PFSK-1 (cell line): ENCODE data around the gene ZNF318.

Source experiments
- FOXP2 ChIP-seq: optimal IDR thresholded peaks from 2 replicates; pipeline ENCODE3; 2011; ENCODE audit warnings: borderline replicate concordance, control low read depth, inconsistent platforms; ENCODE audit not compliant: insufficient read depth; ENCODE audit errors: extremely low read length, extremely low read depth
- POLR2AphosphoS5 ChIP-seq: IDR thresholded peaks from 2 replicates; pipeline ENCODE4 v1.6.1; 2012; ENCODE audit warnings: low read depth, mild to moderate bottlenecking, control low read depth, low read length, moderate library complexity
- SIN3A ChIP-seq: IDR thresholded peaks from 2 replicates; pipeline ENCODE4 v1.6.1; 2012; ENCODE audit warnings: mild to moderate bottlenecking, low read length, moderate library complexity, borderline replicate concordance; ENCODE audit not compliant: insufficient read depth
- TAF1 ChIP-seq: IDR thresholded peaks from 2 replicates; pipeline ENCODE4 v1.6.1; 2012; ENCODE audit warnings: low read length, control low read depth, borderline replicate concordance; ENCODE audit not compliant: insufficient read depth
- TF ChIP-seq, protein P1 (sequence below), 2 experiments: IDR thresholded peaks; 2 replicates each; pipeline versions ENCODE4 v1.6.1 to v1.8.0; 2011 to 2012; ENCODE audit warnings: low read depth in 2 of 2, low read length in 2 of 2, control low read depth in 1 of 2, inconsistent platforms in 1 of 2, mild to moderate bottlenecking in 1 of 2, moderate library complexity in 1 of 2; ENCODE audit not compliant: insufficient read depth in 1 of 2

The ZNF318 gene

DNA sequence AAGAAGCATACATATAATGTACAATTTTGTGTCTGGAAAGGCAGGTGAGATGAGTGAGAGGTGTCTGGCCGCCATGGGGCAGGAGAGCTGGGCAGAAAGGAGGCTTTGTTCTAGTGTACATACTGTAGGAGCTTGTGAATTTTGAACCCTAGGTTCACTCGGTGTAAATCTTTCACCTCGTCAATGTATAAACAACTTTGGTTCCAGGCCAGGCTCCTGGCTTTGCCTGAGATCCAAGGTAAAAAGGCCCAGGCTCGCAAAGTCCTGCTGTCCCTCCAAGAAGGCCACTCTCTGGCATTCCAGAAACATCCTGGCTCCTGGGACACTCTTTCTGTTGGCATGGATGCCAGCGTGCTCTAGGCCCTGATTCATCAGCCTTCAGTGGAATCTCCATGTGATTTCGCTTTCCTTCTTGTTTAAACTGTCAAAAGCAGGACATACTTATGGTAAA lies 78.5 kb downstream of the ZNF318 start:
- TF ChIP-seq SIN3A (no peak), FOXP2 (no peak), TAF1 (no peak), POLR2AphosphoS5 (no peak)
- TF ChIP-seq, protein P1, sequence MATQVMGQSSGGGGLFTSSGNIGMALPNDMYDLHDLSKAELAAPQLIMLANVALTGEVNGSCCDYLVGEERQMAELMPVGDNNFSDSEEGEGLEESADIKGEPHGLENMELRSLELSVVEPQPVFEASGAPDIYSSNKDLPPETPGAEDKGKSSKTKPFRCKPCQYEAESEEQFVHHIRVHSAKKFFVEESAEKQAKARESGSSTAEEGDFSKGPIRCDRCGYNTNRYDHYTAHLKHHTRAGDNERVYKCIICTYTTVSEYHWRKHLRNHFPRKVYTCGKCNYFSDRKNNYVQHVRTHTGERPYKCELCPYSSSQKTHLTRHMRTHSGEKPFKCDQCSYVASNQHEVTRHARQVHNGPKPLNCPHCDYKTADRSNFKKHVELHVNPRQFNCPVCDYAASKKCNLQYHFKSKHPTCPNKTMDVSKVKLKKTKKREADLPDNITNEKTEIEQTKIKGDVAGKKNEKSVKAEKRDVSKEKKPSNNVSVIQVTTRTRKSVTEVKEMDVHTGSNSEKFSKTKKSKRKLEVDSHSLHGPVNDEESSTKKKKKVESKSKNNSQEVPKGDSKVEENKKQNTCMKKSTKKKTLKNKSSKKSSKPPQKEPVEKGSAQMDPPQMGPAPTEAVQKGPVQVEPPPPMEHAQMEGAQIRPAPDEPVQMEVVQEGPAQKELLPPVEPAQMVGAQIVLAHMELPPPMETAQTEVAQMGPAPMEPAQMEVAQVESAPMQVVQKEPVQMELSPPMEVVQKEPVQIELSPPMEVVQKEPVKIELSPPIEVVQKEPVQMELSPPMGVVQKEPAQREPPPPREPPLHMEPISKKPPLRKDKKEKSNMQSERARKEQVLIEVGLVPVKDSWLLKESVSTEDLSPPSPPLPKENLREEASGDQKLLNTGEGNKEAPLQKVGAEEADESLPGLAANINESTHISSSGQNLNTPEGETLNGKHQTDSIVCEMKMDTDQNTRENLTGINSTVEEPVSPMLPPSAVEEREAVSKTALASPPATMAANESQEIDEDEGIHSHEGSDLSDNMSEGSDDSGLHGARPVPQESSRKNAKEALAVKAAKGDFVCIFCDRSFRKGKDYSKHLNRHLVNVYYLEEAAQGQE (IDR thresholded peaks at IDR 0.05; ENCODE audit: insufficient read depth in 1 of 2, low read depth in 2 of 2, low read length in 2 of 2): no peak

DNA sequence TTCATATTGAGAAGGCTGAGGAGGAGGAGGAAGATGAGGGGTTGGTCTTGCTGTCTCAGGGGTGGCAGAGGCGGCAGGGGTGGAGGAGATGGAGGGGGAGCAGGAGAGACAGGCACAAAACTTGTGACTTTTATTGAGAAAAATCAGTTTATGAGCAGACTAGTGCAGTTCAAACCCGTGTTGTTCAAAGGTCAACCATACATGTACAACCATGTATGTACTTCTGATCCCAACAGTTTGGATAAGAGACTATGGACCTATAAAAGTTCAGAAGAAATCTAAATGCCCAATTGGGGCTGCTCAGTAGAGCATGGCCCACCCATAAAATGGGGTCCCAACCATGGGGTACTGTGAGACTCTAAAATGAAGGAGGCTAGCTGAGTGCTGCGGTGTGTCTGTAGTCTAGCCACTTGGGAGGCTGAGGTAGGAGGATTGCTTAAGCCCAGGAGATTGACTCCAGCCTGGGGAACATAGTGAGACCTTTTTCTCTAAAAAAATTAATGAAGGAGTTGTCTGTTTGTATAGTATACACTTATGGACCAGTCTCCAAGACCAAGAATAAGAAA lies 79.0 kb downstream of the ZNF318 start:
- TF ChIP-seq, protein P1 (IDR thresholded peaks at IDR 0.05; ENCODE audit: insufficient read depth in 1 of 2, low read depth in 2 of 2, low read length in 2 of 2): no peak
- TF ChIP-seq FOXP2 (no peak), POLR2AphosphoS5 (no peak), TAF1 (no peak), SIN3A (no peak)

DNA sequence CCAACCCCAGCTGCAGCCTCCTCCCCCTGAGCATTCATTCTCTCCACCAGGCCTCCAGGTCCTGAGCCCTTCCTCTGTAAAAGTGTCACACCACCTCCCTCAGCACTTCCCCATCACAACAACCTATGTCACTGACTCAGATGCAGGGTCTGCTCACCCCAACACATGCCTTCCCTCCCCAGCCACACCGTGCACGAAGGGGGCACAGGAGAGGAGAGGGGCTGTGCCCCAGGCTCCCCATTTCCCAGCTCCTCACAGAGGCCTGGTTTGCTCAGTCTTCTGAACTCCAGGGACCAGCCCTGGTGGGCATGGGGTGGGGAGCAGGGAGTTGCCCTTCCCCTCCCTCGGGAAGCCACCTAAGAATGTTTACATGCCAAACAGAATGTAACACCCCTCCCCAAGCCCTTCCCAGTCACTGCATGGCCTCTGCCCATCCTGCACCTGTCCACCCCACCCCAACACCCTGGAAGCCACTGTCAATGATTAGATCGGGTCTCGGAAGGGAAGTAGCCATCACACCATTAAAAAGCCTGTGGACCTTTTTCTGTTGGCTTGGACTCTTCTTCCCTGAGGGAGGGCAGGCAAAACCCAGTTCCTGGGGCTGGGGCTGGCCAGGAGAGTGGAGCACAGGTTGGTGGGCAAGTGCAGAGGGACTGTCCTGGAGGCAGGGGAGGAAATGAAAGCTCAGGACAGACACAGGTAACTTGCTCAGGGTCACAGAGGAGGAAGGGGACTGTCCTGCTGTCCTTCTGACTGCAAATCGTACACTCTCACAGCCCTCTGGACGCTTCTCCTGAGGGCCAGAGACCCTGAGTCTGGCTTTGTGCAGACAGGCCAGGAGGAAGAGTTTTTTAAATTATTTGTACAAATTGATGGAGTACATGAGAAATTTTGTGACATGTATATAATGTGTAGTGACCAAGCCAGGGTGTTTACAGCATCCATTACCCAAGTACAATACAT lies 81.4 kb downstream of the ZNF318 start:
- TF ChIP-seq SIN3A (no peak), TAF1 (no peak), FOXP2 (no peak), POLR2AphosphoS5 (no peak)
- TF ChIP-seq, protein P1 (IDR thresholded peaks at IDR 0.05; ENCODE audit: insufficient read depth in 1 of 2, low read depth in 2 of 2, low read length in 2 of 2): no peak

DNA sequence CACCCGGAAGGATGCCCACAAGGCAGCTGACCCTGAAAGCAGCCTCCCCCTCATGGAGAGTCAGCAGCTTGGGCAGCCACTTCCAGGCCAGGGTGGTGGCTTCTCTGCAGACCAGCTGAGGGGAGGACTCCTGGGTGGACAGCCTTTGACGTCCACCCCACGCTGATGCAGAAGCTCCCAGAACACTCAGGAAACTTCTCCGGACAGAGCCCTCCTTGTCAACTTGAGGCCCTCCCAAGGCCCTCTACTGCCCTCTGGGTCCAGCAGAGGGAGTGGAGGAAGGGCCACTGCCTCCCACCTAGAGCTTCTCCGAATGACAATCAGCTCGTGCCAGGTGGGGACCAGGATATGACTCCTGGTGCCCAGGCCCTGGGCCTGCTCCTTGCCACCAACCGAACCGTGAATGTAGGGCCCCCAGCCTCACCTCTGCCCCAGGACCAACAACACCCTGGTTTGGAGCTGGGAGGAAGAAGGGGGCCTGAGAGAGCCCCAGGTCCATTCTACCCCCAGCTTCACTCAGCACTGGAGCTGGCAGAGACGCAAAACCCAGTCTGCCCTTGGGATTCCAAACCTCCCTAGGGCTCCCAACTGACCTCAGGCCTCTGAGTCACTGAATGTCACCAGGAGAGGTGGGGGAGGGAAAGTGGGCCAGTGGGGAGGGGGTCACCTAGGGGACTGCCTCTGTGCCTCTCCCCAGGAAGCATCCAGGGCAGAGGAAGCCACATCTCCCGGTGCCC lies 82.3 kb downstream of the ZNF318 start:
- TF ChIP-seq FOXP2: no peak
- no peak for TF ChIP-seq TAF1
- no peak for TF ChIP-seq POLR2AphosphoS5
- TF ChIP-seq, protein P1 (IDR thresholded peaks at IDR 0.05; ENCODE audit: insufficient read depth in 1 of 2, low read depth in 2 of 2, low read length in 2 of 2): no peak
- no peak for TF ChIP-seq SIN3A
